Loucy (cell line): ENCODE results near the gene FSTL3.

Experiments
- H2AFZ ChIP-seq: fragments of 200-600 bp; sonication (generic); 2 replicates; pipeline ENCODE4 v1.6.0; 2016; ENCODE audit warnings: antibody characterized with exemption, mild to moderate bottlenecking, low read length, moderate library complexity
- H3F3A ChIP-seq: fragments of 200-600 bp; 2 replicates; pipeline ENCODE4 v1.6.0; 2016; ENCODE audit warnings: antibody characterized with exemption, low read depth, mild to moderate bottlenecking
- H3K27me3 ChIP-seq: fragments of 200-600 bp; sonication (generic); 2 replicates; pipeline ENCODE4 v1.6.1; 2014; ENCODE audit warnings: low read length, mild to moderate bottlenecking; ENCODE audit not compliant: insufficient read depth, poor library complexity, severe bottlenecking
- H3K36me3 ChIP-seq: fragments of 200-600 bp; sonication (generic); 2 replicates; pipeline ENCODE4 v1.6.1; 2016; ENCODE audit warnings: low read length; ENCODE audit not compliant: insufficient read depth
- H3K4me1 ChIP-seq: fragments of 200-600 bp; sonication (generic); 2 replicates; pipeline ENCODE4 v1.5.1; 2014; ENCODE audit warnings: low read length, mild to moderate bottlenecking; ENCODE audit not compliant: insufficient read depth, poor library complexity, severe bottlenecking
- H3K4me2 ChIP-seq: fragments of 200-600 bp; sonication (generic); 2 replicates; pipeline ENCODE4 v1.6.0; 2014; ENCODE audit warnings: antibody characterized with exemption, low read length, low read depth, mild to moderate bottlenecking; ENCODE audit not compliant: poor library complexity, severe bottlenecking
- H3K4me3 ChIP-seq: fragments of 200-600 bp; sonication (generic); 2 replicates; pipeline ENCODE4 v1.5.1; 2014; ENCODE audit warnings: low read length, mild to moderate bottlenecking, mixed read lengths; ENCODE audit not compliant: poor library complexity, severe bottlenecking
- H3K79me2 ChIP-seq: fragments of 200-600 bp; sonication (generic); 2 replicates; pipeline ENCODE4 v1.6.1; 2014; ENCODE audit warnings: low read length; ENCODE audit not compliant: insufficient read depth
- H3K9ac ChIP-seq: fragments of 200-600 bp; sonication (generic); 2 replicates; pipeline ENCODE4 v1.6.0; 2014; ENCODE audit warnings: mild to moderate bottlenecking, low read depth, low read length, moderate library complexity; ENCODE audit not compliant: poor library complexity, severe bottlenecking
- H3K9me2 ChIP-seq: fragments of 200-600 bp; sonication (generic); replicated peaks from 2 replicates; pipeline ENCODE4 v1.6.1; 2016; ENCODE audit warnings: low read depth, low read length, mixed read lengths
- H3K9me3 ChIP-seq: fragments of 200-600 bp; sonication (generic); 2 replicates; pipeline ENCODE4 v1.6.1; 2014; ENCODE audit warnings: mild to moderate bottlenecking, antibody characterized with exemption, low read length, low read depth; ENCODE audit not compliant: insufficient read depth
- H4K20me1 ChIP-seq: fragments of 200-600 bp; sonication (generic); 2 replicates; pipeline ENCODE4 v1.6.0; 2014; ENCODE audit warnings: antibody characterized with exemption, low read length, mild to moderate bottlenecking; ENCODE audit not compliant: insufficient read depth, poor library complexity, severe bottlenecking
- CTCF ChIP-seq: fragments of 200-600 bp; sonication (generic); conservative IDR thresholded peaks from 2 replicates; pipeline ENCODE4 v1.5.1; 2014; ENCODE audit warnings: mild to moderate bottlenecking, antibody characterized with exemption, low read length
- EZH2phosphoT487 ChIP-seq: fragments of 200-600 bp; IDR thresholded peaks from 2 replicates; pipeline ENCODE4 v1.6.1; 2018; ENCODE audit warnings: antibody characterized with exemption, mild to moderate bottlenecking, moderate library complexity, borderline replicate concordance

FSTL3 gene

GRCh38 chr19:639253-640160, 36.7 kb upstream of the FSTL3 start, which contains the start of gene FGF22:
TSS of gene FGF22 (plus strand) at chr19:639879. CDS start at chr19:639926, 47 bp downstream.
- Histone ChIP-seq H3K9ac (no peak within 1 kb of the TSS), H3K36me3 (no peaks in the 10 kb centered on the region), H3K27me3 (no peaks in the 10 kb centered on the region), H3K4me2 (no peak within 1 kb of the TSS), H3F3A (no peaks in the 10 kb centered on the region), H3K9me3 (no peaks in the 10 kb centered on the region), H4K20me1 (no peaks in the 10 kb centered on the region), H2AFZ (no peak within 1 kb of the TSS), H3K4me1 (no peaks in the 10 kb centered on the region), H3K4me3 (no peak within 1 kb of the TSS), H3K9me2 (no peaks in the 10 kb centered on the region), H3K79me2 (no peaks in the 10 kb centered on the region)
- TF ChIP-seq EZH2phosphoT487 (no peak), CTCF (no peak)

GRCh38 chr19:640161-640558, 36.0 kb upstream of the FSTL3 start:
- H3K9ac ChIP-seq, result no peak overlapping the region
- H3K27me3 ChIP-seq, result no peaks in the 10 kb centered on the region
- H2AFZ ChIP-seq, result no peak overlapping the region
- no peak for TF ChIP-seq EZH2phosphoT487
- TF ChIP-seq CTCF, result no peak
- H3K4me2 ChIP-seq, result no peak overlapping the region
- H3K36me3 ChIP-seq, result peaks cover 4% of the 10 kb centered on the region; the same call in 1 of the 2 replicates
- H4K20me1 ChIP-seq, result no peaks in the 10 kb centered on the region
- H3K4me3 ChIP-seq, result no peak overlapping the region
- H3K79me2 ChIP-seq, result no peaks in the 10 kb centered on the region
- H3K9me2 ChIP-seq, result no peaks in the 10 kb centered on the region
- no peaks in the 10 kb centered on the region for H3K4me1 ChIP-seq
- no peaks in the 10 kb centered on the region for H3F3A ChIP-seq
- no peaks in the 10 kb centered on the region for H3K9me3 ChIP-seq

DNA sequence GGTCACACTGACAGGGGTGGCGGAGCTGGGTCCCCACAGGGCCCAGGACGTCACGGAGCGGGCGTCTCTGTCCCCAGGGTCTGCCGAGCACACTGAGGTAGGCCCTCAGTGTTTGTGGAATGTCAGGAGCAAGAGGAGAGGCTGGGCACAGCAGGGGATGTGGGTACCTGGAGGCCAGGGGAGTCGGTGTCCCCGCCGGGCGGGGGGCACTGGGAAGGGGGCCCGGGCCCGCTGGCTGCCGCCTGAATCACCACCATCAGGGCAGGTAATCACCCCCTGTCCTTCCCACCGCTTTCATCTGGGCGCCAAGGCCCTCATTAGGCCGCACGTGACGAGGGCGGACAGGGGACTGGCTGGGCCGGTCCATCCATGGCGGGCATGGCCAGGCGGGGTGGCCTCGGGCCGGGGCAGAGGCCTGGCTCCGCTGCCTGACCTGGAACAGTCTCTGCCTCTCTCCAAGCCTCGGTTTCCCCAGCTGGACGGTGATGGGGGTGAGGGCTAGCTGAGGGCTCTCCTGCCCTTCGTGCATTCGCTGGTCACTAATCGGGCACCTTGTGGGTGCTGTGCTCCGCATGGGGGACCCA, 35.5 kb upstream of the FSTL3 start:
- no peaks in the 10 kb centered on the region for H3K4me1 ChIP-seq
- no peaks in the 10 kb centered on the region for H3K79me2 ChIP-seq
- no peak overlapping the region for H3K9ac ChIP-seq
- H2AFZ ChIP-seq, result no peak overlapping the region
- H3K9me3 ChIP-seq, result no peaks in the 10 kb centered on the region
- H3K36me3 ChIP-seq, result peaks cover 6% of the 10 kb centered on the region; the same call in 1 of the 2 replicates
- H3K4me2 ChIP-seq, result no peak overlapping the region
- no peak for TF ChIP-seq CTCF
- TF ChIP-seq EZH2phosphoT487, result no peak
- H3K4me3 ChIP-seq, result no peak overlapping the region
- H3F3A ChIP-seq, result no peaks in the 10 kb centered on the region
- no peaks in the 10 kb centered on the region for H4K20me1 ChIP-seq
- H3K27me3 ChIP-seq, result no peaks in the 10 kb centered on the region
- H3K9me2 ChIP-seq, result no peaks in the 10 kb centered on the region
